Medulla oblongata (tissue), 1 donor: Measurements from ENCODE around the gene CDC42EP2.

Source experiments
- DNase-seq: peaks from one replicate; pipeline ENCODE4 v3.0.0-alpha.2; 2015; ENCODE audit errors: extremely low spot score

The CDC42EP2 gene

GRCh38 chr11:65355776-65356393 lies 41.2 kb downstream of the CDC42EP2 start:
- no peak for DNase-seq

GRCh38 chr11:65356394-65356972 lies 41.8 kb downstream of the CDC42EP2 start:
- DNase-seq, result no peak

- no peak for DNase-seq
Observed at GRCh38 chr11:65357856-65358356, 43.2 kb downstream of the CDC42EP2 start.

- DNase-seq, result no peak
Observed at GRCh38 chr11:65362320-65362931, 47.8 kb downstream of the CDC42EP2 start.

GRCh38 chr11:65362966-65363365 lies 48.3 kb downstream of the CDC42EP2 start:
- no peak for DNase-seq

GRCh38 chr11:65363770-65364169 lies 49.1 kb downstream of the CDC42EP2 start:
- no peak for DNase-seq

- DNase-seq, result peak; percentile 86
Observed at GRCh38 chr11:65366340-65366773, 51.7 kb downstream of the CDC42EP2 start.

- DNase-seq, result no peak
Observed at GRCh38 chr11:65370659-65371049, 56.0 kb downstream of the CDC42EP2 start.
